ENCODE results near the gene MAP2. TPM values are rescaled to one million over a fixed set of nuclear protein-coding genes. Genes with fewer than 3 reads are reported as not detected.

Gene MAP2
- total RNA-seq, 1 experiment from 2014 or later, result 3.4 TPM

DNA sequence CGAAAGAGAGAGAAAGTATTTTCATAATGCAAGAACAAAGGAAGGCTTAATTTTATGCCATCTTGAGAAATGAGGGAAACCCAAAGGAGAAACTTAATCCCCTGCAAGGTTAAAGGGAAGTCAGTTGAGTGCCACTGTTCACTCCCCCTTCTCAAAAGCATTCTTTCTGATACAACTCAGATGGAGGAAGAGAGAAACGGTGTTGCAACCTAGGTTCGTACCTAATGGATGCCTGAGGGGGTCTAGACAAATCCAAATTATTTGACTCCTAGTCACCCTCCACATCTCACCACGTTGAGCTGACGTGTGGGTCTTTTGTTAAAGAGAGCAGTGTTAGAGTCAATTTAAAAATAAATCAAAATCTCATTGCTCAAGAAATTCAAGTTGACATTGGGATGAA is 295.2 kb downstream of the MAP2 start:
- peak; percentile 0 for DNase-seq (ENCODE audit: low read depth)

DNA sequence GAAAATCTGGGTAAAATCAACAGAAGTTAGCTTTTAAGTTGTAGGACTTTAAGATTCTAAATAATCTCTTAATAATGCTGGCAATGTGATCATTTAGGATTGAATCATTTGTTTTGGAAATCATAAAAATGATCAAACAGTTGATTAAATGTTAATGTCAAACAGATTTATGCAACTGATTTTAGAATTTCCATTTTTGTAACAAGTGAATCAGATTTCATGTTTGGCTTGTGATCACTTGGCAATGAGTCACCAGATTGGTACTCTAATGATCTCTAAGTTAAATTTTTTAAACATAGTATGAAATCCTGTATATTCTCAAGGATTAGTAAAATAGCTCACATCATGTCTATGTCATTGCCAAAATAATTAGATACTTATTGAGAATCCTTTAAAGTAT is 297.6 kb downstream of the MAP2 start:
- DNase-seq (ENCODE audit: low read depth), result no peak

DNA sequence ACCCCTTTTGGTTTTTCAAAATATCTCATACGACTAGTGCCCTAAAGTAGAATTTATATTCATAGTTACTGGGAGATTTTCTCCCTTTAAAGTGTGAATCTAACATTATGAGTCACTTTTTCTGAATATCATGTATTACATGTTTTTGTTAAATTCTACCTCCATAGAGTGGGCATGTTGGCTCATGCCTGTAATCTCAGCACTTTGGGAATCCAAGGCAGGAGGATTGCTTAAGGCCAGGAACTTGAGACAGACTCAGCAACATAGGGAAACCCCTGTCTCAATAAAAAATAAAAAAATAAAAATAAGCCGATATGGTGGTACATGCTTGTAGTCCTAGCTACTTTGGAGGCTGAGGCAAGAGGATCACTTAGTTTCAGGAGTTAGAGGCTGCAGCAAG is 302.5 kb downstream of the MAP2 start:
- DNase-seq (ENCODE audit: low read depth), result no peak

DNA sequence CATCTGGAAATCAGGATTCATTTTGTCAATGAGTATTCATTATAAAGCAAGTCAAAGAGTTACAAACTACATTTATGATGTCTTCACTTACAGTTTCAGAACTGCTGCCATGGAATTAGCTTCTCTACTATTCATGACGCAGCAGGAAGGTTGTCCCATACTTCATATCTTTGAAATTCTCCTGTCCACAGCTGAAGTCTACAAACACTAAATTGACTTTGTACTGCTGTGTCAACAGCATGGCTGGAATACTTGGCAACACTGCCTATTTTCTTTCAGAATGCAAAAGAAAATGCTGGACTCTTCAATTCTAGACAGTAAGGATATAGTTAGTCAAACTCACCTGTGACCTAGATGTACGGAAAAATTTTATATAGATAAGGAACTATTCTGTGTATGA is 303.2 kb downstream of the MAP2 start:
- no peak for DNase-seq (ENCODE audit: low read depth)

DNA sequence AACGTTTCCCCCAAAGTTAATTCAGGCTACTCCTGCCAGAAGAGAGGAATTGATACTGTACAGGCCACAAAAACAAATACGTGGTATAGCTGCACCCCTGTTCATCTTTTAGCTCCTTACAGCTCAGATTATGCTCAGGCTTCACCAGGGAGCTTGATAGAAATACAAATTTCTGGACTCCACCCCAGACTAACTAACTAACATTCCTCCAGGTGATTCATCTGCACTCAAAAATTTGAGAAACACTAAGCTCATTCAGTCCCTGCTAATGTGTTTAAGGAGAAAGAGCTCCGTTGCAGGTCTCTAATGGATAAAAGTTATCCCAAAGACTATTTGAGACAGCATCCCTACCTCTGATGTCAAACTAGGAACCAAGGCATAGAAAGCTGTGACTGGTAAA is 311.0 kb downstream of the MAP2 start:
- no peak for DNase-seq (ENCODE audit: low read depth)

DNA sequence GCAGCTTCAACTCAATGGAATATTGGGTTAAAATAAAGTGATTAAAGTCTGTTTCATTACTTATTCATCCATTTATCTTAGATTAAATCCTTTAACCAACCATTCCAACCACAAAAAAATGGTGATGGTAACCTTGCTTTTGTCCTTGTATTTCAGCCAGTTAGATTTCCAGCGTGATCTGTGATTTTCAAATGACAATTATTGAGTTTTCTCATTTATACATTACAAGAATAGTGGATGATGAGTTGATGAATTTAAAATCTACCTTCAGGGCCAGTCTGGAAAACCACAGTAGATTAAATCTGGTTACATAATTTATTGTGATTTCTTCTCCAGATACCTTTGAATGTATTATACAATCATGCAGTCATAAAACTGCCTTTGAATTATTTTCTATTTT is 318.1 kb downstream of the MAP2 start:
- DNase-seq (ENCODE audit: low read depth), result no peak

DNA sequence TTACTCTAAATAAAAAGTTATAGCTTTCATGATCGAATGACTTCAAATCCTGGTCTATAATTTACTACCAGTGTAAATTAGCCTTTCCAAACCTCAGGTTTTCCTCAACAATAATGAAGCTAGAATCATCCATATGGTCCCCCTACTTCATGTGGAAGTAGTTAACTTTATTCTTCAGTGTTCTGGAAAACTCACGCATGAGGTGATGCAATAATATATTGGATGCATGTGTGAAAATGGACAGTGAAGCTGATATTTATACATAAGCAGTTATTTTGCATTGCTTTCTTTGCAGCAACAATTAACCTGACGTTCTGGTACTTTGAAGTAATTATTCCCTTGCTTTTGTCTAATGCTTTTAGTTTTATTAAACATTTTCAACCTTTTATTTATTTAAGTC is 329.2 kb downstream of the MAP2 start:
- no peak for DNase-seq (ENCODE audit: low read depth)

DNA sequence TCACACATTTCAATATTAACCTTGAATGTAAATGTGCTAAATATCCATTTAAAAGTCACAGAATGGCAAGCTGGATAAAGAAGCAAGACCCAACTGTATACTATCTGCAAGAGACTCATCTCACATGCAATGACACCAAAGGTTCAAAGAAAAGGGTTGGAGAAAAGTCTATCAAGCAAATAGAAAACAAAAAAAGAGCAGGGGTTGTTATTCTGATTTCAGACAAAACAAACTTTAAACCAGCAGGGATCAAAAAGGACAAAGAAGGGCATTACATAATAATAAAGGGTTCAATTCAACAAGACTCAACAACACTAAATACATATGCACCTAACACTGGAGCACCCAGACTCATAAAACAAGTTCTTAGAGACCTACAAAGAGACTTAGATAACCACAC is 333.3 kb downstream of the MAP2 start:
- DNase-seq (ENCODE audit: low read depth), result no peak

DNA sequence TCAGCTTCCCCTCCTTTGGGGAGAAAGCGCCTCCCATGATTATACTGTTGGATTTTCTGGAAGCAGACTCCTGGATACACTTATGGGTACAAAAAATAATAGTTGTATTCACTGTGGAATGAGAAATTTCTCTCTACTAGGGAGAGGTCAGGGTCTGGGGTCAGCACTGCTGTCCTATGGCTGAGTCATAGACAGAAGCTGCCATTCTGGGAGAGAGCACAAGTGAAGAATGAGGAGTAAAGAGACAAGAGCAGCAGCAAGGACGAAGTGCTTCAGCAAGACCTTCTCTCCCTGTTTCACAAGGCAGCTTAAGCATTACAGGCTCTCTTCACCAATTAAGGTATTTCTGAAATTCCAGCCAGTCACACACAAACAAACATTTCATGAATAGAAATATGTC is 337.7 kb downstream of the MAP2 start:
- DNase-seq (ENCODE audit: low read depth), result no peak

DNA sequence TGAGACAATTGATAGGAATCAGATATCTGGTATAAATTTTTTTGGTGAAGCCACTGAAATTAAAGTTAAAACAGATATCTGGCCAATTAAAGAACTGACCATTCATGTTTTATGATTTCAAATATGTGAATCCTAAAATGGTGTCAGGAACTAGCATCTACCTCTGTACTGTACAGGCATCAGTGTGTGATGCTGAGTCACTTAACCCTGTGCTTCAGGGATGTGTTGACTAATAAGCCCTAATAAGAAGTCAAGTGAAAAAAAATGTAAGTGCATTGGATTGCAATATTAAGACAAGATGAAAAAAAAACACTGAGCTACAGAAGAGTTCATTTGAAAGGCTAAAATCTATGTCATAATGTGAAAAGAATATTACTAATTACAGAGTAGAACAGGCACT is 338.7 kb downstream of the MAP2 start:
- no peak for DNase-seq (ENCODE audit: low read depth)

DNA sequence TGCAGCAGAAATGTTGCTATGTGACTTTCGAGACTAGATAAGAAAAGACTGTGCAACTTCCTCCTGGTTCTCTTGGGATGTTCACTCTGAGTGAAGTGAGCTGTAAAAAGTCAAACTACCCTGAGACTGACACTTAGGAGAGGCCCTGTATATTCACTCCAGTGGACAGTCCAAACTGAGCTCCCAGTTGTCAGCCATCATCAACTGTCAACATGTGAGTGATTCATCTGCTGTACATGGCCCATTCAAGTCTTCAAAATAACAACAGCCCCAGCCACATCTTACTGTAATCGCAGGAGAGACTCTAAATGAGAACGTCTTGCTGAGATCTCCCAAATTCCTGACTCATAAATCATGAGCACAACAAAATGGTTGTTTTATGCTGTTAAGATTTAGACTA is 339.3 kb downstream of the MAP2 start:
- DNase-seq (ENCODE audit: low read depth), result no peak

DNA sequence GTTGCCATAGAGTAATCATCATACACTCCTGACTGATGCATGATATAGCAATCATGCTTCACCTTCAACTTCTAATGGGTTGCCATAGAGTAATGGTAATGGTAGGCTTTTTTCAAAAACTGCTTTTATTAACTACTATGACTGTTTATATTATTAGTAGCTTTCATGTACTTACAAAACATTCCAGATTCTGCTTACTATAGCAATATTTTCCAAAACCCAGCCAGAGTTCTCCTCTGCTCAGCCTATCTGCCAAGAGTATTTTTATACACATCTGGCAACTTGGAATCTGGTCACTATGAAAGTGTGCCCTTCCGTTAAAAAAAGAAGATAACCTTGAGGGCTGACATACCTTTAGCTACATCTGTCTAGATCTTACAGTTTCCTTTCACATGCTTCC is 342.8 kb downstream of the MAP2 start:
- no peak for DNase-seq (ENCODE audit: low read depth)

DNA sequence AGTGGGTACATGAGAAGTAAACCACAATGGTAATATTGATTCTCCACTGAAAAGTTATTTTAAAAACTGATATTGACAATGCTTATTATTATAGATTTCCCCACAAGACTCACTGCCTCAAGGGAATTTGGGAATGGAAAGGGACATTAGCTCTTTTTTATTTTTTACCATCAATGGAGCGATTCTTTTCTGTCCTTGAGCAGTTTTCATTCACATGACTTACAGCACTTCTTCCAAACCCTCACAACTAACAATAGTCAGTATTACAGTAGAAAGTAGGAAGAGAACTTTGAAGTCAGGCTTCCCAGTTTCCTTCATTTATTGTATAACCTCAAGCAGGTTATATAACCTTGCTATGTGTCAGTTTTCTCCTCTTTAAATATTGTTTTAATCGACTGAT is 343.5 kb downstream of the MAP2 start:
- no peak for DNase-seq (ENCODE audit: low read depth)

DNA sequence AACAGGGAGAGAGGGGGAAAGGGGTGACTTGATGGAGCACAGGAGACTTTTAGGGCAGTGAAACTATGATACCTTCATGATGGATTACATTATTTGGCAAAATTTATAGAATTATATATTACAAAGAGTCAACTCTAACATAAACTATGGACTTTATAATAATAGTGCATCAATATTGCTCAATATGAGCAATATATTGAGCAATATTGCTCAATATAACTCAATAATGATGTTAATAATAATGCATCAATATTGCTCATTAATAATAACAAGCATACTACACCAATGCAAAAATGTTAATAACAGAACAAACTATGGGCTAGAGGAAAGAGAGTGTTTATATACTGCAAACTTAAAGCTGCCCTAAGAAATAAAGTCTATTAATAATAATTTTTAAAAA is 344.7 kb downstream of the MAP2 start:
- DNase-seq (ENCODE audit: low read depth), result no peak

DNA sequence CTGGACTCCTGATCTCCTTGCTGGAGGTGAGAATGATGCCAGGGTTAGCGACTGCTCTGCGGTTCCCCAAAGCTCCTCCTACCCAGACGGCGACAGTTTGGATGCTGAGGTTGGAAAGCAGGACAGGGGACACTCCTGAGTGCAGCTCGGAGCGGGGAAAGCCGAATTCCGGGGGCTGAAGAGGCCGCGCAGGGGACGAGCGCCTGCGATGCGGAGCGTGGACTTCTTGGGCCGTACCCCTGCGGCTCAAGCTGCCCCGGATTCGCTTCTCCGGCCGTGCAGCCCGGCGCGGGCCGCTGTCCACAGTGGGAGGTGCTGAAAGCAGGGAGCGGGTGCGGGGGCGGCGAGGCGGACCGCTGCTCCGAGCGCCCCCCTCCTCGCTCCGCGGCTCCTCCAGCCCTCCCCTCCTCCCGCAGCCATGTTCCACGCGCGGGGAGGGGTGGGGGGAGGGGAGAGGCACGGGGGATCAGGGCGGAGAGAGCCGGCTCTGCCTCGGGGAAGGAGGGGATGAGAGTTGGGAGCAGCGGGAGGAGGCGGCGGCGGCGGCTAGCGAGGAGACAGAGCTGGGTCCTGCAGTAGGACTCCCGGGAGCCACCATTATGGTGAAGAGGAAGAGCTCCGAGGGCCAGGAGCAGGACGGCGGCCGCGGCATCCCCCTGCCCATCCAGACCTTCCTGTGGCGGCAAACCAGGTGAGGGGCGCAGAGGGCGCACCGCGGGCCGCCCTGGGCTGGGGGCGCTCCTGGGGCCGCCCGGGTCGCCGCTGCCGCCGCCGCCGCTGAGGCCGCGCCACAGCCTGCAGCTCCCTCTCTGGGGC is 347.8 kb downstream of the MAP2 start, which contains the start of gene UNC80:
UNC80 (plus strand) TSS at position 359 of the 816 bp plus-strand sequence; CDS start at position 600, 241 bp downstream.
- DNase-seq (ENCODE audit: low read depth), result peak; percentile 36

DNA sequence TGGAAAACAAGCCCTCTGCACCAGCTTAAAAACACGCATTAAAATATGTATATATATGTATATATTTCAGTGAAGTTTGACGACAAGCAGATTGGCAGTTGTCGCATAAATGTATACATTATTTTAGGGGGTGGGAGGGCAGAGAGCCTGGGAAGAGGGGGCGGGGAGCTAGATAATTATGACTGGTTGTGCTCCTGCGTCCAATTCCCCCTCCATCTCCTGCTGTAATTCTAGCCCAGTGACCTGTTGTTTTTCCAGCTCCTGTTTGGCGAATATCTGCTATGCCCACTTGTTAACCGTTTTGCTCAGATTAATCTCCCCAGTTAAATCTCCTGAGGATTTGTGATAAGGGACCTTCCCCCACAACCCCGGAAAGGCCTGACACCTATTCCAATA is 348.4 kb downstream of the MAP2 start:
- no peak for DNase-seq (ENCODE audit: low read depth)

DNA sequence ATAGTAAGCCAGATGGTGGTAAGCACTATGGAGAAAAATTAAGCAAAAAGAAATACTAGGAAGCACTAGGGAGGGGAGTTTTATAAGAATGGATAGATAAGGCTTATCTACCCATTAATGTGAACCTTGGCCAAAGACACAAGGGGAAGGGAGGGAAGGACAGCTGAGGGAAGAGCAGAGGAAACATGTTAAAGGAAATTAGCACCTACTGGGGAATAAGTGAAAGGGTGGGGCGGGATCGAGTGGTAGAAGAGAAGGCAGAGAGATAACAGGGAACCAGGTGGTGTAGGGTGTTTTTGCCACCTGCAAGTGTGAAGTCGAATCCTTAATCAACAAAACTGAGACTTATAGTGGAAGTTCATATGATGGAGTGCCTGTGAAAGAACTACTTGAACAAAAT is 349.5 kb downstream of the MAP2 start:
- DNase-seq (ENCODE audit: low read depth), result no peak

Data from M059J (cell line).